Measurements from ENCODE around the gene PHKA1.
"Not testable (repeated sequence)": the region's sequence is repeated elsewhere in the genome, so short reads cannot be mapped to it uniquely, and the experiment has no call there.

The PHKA1 gene

GRCh38 chrX:72568406-72569092 is 145.6 kb downstream of the PHKA1 start:
- no peak for DNase-seq

GRCh38 chrX:72566448-72566847 is 147.7 kb downstream of the PHKA1 start:
- no peak for DNase-seq

- not testable (repeated sequence) for DNase-seq
These were observed 154.5 kb downstream of the PHKA1 start for GRCh38 chrX:72559655-72560054.

- DNase-seq, result no peak
These were observed 159.5 kb downstream of the PHKA1 start for GRCh38 chrX:72554448-72555140.

GRCh38 chrX:72552443-72552842 is 161.7 kb downstream of the PHKA1 start:
- not testable (repeated sequence) for DNase-seq

GRCh38 chrX:72545990-72546389 is 168.1 kb downstream of the PHKA1 start:
- no peak for DNase-seq

- DNase-seq, result no peak
These were observed 173.8 kb downstream of the PHKA1 start for GRCh38 chrX:72540318-72540717.

GRCh38 chrX:72539822-72540221 is 174.3 kb downstream of the PHKA1 start:
- DNase-seq, result no peak

- DNase-seq, result no peak
These were observed 177.6 kb downstream of the PHKA1 start for GRCh38 chrX:72536542-72536941.

GRCh38 chrX:72532366-72532765 is 181.7 kb downstream of the PHKA1 start:
- DNase-seq, result no peak

Data from RPMI8226 (cell line).